ENCODE results near the gene THY1.
"Not testable (repeated sequence)": the region's sequence is repeated elsewhere in the genome, so short reads cannot be mapped to it uniquely, and the experiment has no call there.

THY1 gene

DNA sequence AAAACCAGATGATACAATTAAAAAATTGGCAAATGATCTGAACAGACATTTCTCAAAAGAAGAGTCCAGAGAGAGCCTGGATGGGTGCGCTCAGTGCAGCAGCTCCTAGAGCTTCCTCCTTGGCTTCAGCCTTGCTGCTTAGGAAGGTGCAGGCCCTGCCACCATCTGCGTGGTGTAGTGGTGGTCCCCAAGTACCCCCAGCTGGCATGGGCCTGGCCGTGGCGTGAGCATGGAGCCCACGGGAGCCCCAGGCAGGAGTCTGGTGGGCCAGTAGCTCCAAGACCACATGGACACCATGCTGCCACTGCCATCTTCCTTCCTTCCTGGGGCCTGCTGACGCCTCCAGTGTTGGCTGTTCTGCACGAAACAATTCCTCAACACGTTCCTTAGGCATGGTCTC is 20.5 kb downstream of the THY1 start:
- H3K4me3 ChIP-seq (ENCODE audit: low read length), result no peak overlapping the region
- no peak for DNase-seq (ENCODE audit: low read depth, low spot score)

DNA sequence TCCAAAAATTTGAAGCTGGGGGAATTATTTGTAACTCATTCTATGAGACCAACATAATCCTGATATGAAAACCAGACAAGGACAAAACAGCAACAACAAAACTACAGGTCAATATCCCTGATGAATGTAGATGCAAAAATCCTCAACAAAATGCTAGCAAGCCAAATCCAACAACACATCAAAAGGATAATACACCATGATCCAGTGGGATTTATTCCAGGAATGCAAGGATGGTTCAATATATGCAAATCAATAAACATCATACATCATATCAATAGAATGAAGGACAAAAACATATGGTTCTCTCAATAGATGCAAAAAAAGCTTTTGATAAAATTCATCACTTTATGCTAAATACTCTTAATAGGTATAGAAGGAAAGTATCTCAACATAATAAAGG is 22.1 kb downstream of the THY1 start:
- no peak overlapping the region for H3K4me3 ChIP-seq (ENCODE audit: low read length)
- DNase-seq (ENCODE audit: low read depth, low spot score), result no peak

DNA sequence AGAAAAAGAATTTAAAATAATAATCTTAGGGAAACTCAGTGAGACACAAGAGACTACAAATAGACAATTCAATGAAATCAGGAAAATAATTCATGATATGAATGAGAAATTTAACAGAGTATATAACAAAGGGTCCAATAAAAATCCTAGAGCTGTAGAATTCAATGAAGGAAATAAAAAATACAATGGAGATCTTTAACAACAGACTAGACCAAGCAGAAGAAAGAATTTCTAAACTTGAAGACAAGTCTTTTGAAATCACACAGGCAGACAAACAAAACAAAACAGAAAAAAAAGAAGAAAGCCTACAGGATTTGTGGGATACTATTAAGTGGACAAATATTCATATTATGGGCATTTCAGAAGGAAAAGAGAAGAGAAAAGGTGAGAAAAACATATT is 25.2 kb downstream of the THY1 start:
- DNase-seq (ENCODE audit: low read depth, low spot score), result no peak
- no peak overlapping the region for H3K4me3 ChIP-seq (ENCODE audit: low read length)

DNA sequence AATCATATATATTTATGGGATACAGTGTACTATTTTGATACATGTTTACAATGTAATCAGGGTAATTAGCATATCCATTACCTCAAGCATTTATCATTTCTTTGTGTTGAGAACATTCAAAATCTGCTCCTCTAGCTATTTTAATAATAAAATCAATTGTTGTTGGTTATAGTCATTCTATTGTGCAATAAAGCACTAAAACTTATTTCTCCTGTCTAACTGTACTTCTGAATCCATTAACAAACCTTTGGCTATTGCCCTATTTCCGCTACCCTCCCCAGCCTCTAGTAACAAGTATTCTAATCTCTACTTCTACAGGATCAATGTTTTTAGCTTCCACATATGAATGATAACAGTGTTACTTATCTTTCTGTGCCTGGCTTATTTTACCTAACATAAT is 26.1 kb downstream of the THY1 start:
- no peak overlapping the region for H3K4me3 ChIP-seq (ENCODE audit: low read length)
- DNase-seq (ENCODE audit: low read depth, low spot score), result no peak

DNA sequence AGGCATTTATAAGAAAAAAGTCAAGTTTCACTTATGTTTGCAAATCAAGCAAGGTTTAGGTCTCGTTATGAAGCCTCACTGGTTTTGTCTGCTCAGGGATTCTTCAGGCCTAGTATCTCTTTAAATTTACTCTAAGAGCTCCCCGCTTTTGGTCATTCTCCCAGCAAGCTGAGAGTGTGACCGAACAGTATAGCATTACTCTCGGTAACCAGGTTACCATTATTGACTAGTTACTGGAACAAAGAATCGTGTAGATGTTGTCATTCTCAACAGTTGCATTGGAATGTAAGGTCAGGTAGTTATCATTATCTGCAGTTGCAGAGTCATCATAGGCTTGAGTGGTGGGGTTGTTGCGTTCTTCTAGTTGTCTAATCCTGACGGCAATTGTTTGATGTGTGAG is 31.7 kb downstream of the THY1 start:
- no peak for DNase-seq (ENCODE audit: low read depth, low spot score)

DNA sequence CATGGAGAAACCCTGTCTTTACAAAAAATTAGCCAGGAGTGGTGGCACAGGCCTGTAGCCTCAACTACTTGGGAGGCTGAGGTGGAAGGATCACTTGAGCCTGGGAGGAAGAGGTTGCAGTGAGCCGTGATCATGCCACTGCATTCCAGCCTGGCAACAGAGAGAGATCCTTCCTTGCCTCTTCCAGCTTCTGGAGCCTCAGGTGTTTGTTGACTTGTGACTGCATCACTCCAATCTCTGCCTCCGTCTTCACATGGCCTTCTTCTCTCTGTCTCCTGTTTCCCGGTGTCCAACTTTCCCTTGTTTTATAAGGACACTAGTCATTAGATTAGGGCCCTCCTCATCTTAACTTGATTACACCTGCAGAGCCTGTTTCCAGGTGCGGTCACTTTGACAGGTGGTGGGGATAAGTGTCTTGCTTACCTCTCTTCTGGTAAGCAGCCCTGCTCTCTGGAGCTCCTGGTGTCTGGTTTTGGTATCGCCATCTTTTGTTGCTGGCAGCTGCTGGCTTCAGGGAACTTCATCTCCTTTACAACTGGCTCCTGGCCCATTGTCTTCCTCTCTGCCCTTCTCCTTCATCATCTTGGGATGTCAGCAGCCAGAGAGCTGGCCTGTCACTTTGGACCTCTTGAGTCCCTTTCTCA is 33.2 kb downstream of the THY1 start:
- DNase-seq (ENCODE audit: low read depth, low spot score), result no peak
- H3K4me3 ChIP-seq (ENCODE audit: low read length), result no peak overlapping the region

More for the DNA sequence above, 31.7 kb downstream of the THY1 start:
- H3K4me3 ChIP-seq (ENCODE audit: low read length), result no peak overlapping the region

DNA sequence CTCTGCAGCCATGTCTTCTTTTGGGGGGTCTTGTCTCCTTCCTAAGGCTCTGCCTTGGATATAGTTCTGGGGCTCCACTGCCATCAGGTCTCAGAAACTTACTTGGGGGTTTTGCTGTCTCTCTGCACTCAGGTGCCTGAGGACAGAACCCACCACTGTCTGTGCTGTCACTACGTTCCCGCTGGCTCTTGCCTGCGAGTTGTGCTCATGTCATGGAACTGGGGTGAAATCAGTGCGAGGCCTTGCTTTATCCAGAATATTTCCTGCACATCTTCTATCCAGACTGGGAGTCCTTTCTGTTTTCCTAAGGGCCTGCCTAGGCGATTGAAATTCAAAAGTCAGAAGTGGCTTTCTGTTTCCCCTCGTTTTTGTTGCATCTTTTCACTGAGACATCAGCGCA is 34.9 kb downstream of the THY1 start:
- DNase-seq (ENCODE audit: low read depth, low spot score), result no peak
- H3K4me3 ChIP-seq (ENCODE audit: low read length), result no peak overlapping the region

DNA sequence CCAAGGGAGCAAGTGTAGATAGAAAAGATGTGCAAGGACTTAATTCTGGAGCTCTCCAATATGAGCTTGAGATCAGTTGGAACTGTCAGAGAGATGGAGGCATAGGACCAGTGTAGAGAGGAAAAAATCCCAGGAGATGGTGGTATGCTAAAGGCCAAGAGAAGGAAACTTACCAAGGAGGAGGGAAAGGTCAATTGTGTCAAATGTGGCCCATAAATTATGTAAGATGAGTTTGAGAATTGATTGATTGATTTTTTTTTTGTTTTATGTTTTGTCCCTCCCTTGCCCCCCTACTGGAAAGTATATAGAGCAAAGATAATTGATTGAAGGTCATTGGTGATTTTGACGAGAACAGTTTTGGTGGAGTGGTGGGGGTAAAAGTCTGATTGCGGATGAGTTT is 38.6 kb downstream of the THY1 start:
- no peak for DNase-seq (ENCODE audit: low read depth, low spot score)
- no peak overlapping the region for H3K4me3 ChIP-seq (ENCODE audit: low read length)

DNA sequence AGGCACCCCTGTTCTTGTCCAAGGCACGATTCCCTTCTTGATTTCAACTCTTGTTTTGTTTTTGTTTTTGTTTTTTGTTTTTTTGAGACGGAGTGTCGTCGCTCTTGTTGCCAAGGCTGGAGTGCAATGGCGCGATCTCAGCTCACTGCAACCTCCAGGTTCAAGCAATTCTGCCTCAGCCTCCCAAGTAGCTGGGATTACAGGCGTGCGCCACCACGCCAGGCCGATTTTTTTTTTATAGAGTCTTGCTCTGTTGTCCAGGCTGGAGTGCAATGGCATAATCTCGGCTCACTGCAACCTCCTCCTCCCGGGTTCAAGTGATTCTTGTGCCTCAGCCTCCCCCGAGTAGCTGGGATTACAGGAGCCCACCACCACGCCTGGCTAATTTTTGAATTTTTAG is 40.5 kb downstream of the THY1 start:
- not testable (repeated sequence) for H3K4me3 ChIP-seq (ENCODE audit: low read length); DNase-seq (ENCODE audit: low read depth, low spot score)

DNA sequence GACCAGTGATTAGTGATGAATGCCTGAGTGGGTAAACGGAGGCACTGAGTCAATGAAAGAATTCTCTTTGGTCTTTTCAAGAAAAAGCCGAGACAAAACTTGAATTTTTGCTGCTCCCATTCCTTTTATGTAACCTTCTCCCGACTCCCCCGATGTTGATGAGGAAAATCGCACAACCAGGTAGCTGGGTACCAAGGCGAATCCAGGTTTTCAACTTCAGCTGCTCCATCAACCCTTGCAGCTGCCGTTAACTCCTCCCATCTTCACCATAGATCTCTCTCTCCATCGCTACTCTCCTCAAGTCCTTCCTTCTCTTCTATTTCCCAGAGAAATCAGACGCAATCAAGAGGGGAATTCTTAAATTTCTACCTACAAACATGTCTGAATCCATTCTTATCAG is 40.9 kb downstream of the THY1 start:
- peak overlapping the region; percentile 75 for H3K4me3 ChIP-seq (ENCODE audit: low read length)
- no peak for DNase-seq (ENCODE audit: low read depth, low spot score)

DNA sequence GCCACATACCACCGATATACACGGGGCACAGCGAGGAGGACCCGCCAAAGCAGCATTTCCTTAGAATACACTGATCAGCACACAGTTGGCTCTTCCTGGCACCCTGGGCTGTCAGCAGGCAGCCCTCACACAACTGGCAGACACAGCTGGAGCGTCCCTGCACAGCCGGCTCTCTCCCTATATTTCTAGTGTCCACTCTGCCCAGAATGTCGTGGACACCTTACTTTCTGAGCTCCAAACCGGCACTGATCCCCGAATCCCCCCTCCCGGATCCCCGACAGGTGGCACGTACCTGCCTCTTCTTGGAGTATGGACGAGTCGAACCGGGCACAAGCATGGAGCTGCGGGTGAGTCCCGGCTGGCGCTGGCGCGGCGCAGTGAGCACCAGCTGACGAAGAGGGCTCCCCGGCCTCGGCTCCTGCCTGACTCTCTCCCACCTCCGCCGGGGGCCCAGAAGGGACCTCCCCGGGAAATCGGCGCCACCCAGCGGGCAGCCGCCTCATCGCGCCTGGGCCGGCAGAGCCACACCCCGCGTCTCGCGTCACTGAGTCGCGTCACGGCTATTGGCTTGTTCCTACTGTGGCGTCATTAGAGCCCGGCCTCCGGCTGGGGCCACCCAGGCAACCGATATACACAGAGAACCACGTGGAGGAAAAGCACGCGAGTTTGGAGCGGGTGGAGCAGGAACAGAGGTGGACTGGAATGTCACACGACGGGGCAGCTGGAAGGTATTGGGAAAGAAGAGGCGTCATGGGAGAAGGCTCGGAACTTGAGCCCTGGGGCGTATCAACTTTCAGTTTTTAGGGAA is 41.6 kb downstream of the THY1 start, which contains the start of gene USP2:
Gene USP2, minus strand, starts transcription at position 510 of the 808 bp plus-strand sequence. CDS start 8,210 bp downstream, outside the sequence.
- H3K4me3 ChIP-seq (ENCODE audit: low read length), result peak within 1 kb of the TSS; percentile 75
- DNase-seq (ENCODE audit: low read depth, low spot score), result peak; percentile 89

DNA sequence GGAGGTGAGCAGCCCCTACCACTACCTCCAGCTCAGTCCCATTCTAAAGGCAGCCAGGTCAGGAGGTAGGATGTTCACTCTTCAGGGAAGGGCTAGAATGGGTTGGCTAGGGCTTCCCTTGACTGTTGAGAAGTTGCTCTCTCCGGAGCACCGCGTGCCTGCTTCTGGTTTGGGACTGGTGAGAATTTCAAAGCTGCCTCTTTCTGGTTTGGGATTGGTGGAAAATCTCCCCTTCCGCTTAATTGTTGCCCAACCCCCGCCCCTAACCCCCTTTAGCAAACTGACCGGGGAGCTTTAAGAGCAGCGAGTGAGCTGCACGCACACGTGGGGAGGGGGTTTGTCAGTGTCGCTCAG is 42.2 kb downstream of the THY1 start:
- peak; percentile 37 for DNase-seq (ENCODE audit: low read depth, low spot score)
- peak overlapping the region; percentile 75 for H3K4me3 ChIP-seq (ENCODE audit: low read length)

DNA sequence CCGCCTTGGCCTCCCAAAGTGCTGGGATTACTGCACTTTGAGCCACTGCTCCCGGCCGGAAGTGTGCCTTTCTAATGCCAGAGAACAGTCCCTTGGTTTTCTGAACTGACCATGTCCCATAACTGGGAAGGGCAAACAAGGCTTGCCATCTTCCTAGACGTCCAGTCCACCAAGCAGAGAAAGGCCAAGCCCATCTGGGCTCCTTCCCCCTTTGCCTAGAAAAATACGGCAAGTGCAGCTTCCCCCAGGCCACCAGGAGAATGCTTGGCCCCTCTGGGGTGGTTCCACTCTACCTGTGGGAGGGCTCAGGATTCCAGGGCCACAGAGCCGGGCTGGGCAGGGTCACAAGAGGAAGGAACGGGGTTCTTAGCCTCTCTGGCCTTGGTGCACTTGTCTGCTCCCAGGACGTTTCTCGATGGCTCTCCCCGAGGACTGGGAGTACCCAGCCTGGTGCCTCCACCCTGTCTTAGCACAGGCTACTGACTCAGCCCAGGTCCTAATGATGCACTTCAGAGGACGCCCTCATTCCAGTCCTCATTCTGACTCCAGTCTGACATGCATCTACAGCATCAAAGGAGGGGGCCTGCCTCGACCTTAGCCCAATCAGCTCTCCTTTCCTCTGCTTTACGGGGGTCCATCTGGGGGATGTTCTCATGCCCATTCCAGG is 42.7 kb downstream of the THY1 start:
- DNase-seq (ENCODE audit: low read depth, low spot score), result no peak
- H3K4me3 ChIP-seq (ENCODE audit: low read length), result peak overlapping the region; percentile 75

DNA sequence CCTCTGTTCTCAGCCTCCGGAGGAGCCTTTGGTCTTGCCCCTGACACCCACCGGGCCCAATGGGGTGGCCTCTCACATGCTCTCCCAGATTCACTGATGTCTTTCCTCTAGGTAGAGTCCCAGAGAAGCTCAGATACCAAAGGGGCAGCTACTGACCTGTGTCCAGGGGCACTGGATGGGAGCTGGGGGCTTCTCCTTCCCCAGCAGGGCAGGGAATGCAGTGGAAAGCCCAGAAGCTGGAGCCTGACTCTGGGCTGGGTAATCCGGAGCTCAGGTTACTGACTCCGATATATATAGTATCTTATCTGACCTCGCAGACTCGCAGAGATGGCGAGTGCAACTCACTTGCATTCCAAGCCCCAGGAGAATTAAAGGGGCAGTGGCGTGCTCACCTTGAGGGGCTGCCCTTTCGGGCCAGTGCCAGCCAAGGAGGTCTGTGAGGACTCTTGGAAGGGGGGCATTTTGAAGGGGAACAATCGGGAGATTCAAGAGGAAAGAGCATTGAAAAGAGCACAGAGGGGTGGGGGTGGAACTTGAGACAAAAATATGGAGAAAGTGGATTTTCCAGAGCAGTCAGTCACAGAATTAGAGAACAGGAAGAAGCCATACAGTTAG is 44.0 kb downstream of the THY1 start:
- no peak for DNase-seq (ENCODE audit: low read depth, low spot score)
- no peak overlapping the region for H3K4me3 ChIP-seq (ENCODE audit: low read length)

DNA sequence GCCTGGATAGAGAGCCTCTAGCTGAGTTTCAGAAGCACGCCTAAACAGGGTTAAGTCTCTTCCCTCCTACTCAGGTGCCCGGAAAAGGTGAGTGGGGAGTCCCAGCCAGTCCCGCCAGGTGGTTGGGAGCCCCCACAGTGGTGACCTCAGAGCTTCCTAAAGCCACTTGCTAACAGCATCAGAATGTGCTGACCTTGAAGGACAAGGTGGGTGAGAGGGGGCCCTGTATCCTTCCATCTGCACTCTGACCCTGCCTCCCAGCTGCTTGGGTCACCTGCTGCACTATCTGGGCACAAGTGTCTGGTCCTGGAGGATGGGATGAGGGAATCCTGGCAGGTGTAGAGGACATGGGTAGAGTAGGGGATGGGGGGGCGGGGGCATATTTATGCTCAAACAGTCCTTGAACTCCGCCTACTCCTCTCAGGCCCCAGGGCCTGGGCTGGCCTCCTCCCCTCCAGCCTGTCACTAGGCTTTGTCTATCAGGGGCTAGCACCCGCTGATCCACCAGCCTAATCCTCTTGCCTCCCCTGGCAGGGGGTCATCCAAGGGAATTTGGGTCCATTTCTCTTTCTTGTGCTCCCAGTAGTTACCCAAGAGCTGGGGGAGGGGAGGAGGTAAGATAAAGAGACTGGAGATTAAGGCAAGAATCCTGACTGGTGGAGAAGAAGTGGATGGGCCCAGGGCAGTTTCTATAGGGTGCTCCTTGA is 44.9 kb downstream of the THY1 start:
- DNase-seq (ENCODE audit: low read depth, low spot score), result no peak
- no peak overlapping the region for H3K4me3 ChIP-seq (ENCODE audit: low read length)

DNA sequence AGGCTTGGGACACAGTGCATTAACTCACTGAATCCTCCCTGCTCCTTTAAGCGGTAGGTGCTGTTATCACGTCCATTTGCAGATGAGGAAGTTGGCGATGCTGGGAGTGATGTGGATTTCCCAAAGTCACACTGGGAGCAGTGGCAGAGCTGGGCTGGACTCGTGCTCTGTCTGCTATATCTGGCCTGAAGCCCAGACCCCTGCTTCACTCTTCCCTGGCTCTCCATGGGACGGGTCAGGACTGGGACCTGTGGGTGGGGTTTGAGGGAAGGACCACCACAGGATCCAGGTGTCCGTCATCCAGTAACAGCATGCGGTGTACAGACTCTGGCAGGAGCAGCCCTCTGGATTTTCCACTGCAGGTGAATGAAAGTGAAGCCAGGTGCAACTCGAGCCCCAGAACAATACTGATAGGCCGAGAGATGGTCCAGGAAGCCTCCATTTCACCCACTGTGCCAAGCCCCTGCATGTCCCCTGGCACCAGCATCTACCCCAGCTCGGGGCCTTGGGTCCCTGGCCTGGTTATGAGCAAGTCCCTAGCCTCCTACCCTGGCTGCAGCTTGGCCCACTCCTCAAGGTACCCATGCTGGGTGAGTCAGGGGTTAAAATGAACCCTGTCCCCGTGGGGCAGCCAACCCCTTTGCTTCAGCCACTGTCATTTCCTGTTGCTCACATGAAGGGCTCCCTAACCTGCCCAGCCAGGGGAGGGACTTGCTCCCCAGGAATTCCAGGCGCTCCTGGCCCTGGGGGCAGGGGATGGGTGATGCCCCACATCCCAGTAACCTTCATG is 45.7 kb downstream of the THY1 start:
- DNase-seq (ENCODE audit: low read depth, low spot score), result no peak
- no peak overlapping the region for H3K4me3 ChIP-seq (ENCODE audit: low read length)

DNA sequence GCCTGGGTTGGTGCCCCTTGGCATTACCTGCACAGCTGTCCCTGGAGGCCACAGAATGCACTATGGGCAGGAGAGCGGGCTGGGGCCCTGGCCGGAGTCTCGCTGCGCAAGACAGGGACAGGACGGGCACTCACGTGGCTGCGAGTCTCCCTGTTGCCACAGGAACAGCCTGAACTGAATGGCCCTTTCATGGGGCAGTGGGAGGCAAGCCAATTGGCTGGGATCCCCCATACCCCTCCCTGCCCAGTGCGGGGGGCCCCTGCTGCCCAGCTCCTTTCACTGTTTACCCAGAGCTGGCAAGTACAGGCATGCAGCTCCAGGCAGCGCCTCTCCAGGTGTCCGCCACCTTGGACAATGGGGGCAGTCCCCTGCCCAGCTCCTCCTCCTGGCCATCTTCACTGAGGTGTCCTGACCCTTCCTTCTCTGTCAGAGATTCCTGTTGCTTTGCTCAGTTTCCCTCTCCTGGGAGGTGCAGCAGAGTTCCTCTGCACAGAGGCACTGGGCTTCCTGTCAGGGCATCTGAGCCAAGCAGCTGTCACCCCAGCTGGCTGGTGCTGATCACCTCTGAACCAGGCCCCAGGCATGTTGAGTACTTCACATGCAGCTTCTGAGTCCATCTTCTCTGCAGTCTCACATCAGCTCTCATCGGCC is 46.6 kb downstream of the THY1 start:
- no peak for DNase-seq (ENCODE audit: low read depth, low spot score)
- no peak overlapping the region for H3K4me3 ChIP-seq (ENCODE audit: low read length)
